GM10248 (cell line): ENCODE measurements around the gene CHN1.

ENCODE experiments used
- CTCF ChIA-PET: fragments of 300-600 bp; sonication (Branson Sonifier 250); formaldehyde crosslinking; extraction: SDS; loops from one replicate; lab custom pipeline; 2021; ENCODE audit warnings: antibody characterized with exemption; lab: Yijun Ruan, JAX
- POLR2A ChIA-PET: fragments of 350-650 bp; sonication (Branson Sonifier 250); formaldehyde crosslinking; extraction: SDS; loops from one replicate; lab custom pipeline; 2020; ENCODE audit warnings: antibody characterized with exemption; lab: Yijun Ruan, JAX
- DNase-seq: peaks from one replicate; pipeline ENCODE4 v3.0.0; 2012; ENCODE audit errors: extremely low spot score
- TF ChIP-seq, protein P1 (sequence below): IDR thresholded peaks from 2 replicates; pipeline ENCODE4 v1.5.1; 2012; ENCODE audit warnings: mild to moderate bottlenecking, low read depth; ENCODE audit errors: extremely low read depth, missing control alignments, control extremely low read depth

The CHN1 gene

DNA sequence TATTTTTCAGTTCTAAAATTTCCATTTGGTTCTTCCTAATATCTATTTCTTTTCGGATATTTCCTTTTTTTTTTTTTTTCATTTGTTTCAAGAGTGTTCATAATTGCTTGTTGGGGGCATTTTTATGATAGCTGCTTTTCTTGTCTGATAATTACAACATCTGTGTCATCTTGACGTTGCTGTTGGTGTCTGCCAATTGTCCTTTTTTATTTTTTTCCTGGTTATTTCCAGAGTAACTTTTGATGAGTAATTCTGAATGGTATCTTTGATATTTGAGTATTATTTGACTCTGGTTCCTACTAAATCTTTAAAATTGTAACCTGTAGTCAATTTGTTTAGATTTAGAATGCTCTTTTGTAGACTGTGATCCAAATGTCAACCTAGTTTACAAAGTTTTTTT, 189.7 kb downstream of the CHN1 start:
- ChIA-PET POLR2A (no interaction called here), CTCF (interaction anchor here (1.6 kb wide), 1 partner anchor 9 kb away, joined by 5 read pairs; no protein-coding TSS in a partner anchor)
- TF ChIP-seq, protein P1, sequence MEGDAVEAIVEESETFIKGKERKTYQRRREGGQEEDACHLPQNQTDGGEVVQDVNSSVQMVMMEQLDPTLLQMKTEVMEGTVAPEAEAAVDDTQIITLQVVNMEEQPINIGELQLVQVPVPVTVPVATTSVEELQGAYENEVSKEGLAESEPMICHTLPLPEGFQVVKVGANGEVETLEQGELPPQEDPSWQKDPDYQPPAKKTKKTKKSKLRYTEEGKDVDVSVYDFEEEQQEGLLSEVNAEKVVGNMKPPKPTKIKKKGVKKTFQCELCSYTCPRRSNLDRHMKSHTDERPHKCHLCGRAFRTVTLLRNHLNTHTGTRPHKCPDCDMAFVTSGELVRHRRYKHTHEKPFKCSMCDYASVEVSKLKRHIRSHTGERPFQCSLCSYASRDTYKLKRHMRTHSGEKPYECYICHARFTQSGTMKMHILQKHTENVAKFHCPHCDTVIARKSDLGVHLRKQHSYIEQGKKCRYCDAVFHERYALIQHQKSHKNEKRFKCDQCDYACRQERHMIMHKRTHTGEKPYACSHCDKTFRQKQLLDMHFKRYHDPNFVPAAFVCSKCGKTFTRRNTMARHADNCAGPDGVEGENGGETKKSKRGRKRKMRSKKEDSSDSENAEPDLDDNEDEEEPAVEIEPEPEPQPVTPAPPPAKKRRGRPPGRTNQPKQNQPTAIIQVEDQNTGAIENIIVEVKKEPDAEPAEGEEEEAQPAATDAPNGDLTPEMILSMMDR: no peak
- DNase-seq: no peak

DNA sequence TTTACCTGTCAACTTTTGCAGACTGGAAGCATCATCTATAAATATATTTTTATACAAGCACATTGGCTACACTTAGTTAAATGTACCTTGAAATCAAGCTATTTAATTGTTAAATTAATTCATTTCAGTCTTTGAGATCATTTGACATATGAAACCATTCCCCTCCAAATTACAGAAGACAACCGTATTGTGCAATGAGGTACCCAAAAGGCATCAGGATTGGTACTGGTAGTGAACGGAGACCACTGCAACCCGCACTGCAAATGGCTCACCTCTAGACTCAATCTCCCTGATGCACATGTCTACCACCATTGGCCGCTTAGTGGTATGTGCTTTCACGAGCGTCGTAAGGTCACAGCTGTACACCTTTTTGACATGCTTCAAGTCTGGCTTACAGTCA, 193.1 kb downstream of the CHN1 start:
- ChIA-PET CTCF (interaction anchor here (1.0 kb wide), 1 partner anchor 182 kb away, joined by 3 read pairs; no protein-coding TSS in a partner anchor), POLR2A (no interaction called here)
- DNase-seq: no peak
- TF ChIP-seq, protein P1: no peak

DNA sequence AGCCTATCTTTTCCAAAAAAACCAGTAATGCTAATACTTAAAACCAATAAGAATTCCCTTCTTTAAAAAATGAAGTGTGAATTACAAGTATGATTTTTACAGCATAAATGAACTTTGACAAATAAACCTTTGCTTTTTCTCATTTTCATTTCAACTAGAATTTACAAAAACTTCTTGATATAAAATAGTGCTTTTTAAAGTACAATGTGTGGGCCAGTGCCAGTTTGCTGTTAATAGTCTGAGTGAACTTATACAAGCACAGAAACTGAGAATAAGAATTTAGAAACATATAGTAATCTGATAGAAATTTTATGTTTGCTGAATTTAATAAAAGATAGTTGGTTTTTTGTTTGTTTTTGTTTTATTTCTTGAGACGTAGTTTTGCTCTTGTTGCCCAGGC, 197.2 kb downstream of the CHN1 start:
- POLR2A ChIA-PET: no interaction called here
- no peak for DNase-seq
- CTCF ChIA-PET: no interaction called here
- TF ChIP-seq, protein P1: no peak

DNA sequence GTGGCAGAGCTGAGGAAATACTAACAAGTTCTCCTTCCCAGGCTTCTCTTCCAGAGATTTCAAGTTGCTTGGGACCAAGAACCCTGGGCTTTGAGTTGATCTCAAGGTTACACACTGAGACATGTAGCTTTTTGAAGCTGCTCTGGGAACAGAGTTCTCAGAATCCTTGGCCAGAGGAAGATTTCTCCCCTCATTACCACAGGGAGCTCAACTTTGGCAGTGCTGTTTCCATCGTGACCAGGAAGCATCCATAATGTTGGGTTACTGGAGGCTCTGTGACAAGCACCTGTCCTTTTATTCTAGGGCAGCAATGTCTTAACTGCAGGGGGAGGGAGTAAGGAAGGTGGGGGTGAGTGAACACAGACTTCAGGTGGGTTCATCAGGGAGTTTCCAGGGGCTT, 199.4 kb downstream of the CHN1 start:
- ChIA-PET POLR2A (no interaction called here), CTCF (interaction anchor here (1.5 kb wide), 1 partner anchor 10 kb away, joined by 6 read pairs; no protein-coding TSS in a partner anchor)
- DNase-seq: no peak
- TF ChIP-seq, protein P1: no peak

DNA sequence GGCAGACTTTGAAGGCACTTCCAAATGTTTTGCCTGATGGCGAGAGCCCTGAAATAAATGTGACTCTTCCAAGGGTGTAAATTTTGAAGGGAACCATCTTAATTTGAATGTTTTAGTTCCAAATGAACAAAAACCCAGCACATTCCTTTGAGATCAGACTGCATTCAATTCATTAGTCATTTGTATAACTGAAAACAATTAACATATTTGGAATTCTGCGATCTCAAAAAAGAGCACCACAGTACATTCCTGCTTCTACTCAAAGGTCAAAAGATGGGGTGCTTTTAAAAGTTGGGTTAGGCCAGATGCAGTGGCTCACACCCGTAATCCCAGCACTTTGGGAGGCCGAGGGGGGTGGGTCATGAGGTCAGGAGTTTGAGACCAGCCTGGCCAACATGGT, 202.7 kb downstream of the CHN1 start:
- CTCF ChIA-PET: interaction anchor here (1.1 kb wide), 1 partner anchor 186 kb away, joined by 3 read pairs; no protein-coding TSS in a partner anchor
- POLR2A ChIA-PET: no interaction called here
- TF ChIP-seq, protein P1: no peak
- no peak for DNase-seq

DNA sequence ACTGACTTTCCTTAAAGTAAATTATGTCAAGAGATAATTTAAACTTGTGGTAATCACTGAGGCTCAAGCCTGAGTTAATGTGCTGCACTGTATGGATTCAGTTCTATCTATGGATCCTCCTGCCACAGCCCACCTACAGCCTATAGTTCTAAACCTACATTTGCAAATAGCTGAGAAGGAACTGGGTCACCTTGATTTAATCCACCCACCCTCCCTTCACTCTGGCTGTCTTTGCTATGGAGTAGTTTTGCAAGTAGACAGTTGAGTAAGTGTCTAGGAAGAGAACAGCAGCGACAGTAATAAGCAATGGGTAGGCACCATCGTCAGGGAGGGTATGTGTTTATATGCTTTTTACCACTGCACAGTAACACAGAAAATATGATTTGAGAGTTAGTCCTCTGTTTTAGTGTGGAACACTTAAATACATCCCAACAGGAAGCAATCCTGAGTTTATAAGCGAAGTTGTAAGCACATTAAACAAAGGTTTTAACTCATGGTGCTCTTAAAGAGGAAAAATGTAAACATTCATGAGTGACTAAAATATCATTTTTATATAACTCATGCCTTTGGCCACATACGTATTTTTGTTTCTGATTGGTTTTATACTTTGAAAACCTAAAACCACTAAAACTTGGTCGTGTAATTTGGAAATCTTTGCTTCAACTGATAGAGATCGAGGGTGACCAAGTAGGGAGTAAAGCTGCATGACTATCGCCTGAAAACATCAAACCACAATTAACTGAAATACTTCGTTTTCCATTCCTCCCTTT, 204.6 kb downstream of the CHN1 start:
- no peak for DNase-seq
- CTCF ChIA-PET: interaction anchor here (1.1 to 1.8 kb wide), 3 partner anchors 10 to 29 kb away, joined by 3 to 4 read pairs (median 3); no protein-coding TSS in a partner anchor
- TF ChIP-seq, protein P1: no peak
- POLR2A ChIA-PET: no interaction called here
